Measurements from ENCODE around the gene SPDYE6.
A peak's percentile ranks its signal among the peaks of the same experiment; 100 is the strongest.
"Not testable (repeated sequence)": the region's sequence is repeated elsewhere in the genome, so short reads cannot be mapped to it uniquely, and the experiment has no call there.

The SPDYE6 gene

DNA sequence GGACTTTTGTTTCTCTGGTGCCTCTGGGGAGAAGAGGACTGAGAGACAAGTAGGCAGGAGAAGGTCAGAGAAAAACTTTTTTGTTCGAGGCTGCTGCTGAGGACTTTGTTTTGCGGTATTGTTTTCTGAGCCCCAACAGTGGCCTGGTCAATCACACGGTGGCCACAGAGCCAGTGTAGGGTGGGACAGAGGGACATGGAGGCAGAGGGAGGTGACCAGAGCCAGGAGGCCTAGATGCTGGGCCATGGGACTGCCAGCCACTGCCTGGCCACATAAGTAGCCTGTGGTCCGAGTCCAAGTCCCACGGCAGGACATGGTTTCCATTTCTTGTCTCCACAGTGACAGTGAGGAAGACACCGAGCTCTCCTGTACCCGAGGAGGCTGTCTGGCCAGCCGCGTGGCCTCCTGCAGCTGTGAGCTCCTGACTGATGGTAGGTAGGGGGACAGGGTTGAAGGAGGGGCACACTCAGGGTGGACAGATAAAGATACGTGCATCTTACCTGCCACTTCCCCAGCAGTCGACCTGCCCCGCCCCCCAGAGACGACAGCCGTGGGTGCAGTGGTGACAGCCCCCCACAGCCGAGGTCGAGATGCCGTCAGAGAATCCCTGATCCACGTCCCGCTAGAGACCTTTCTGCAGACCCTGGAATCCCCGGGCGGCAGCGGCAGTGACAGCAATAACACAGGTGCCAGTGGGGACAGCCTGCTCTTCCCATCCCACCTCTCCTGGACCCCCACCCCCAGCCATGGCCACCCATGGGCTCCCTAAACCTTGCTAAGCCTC, 42.1 kb downstream of the SPDYE6 start:
- no peak for DNase-seq

DNA sequence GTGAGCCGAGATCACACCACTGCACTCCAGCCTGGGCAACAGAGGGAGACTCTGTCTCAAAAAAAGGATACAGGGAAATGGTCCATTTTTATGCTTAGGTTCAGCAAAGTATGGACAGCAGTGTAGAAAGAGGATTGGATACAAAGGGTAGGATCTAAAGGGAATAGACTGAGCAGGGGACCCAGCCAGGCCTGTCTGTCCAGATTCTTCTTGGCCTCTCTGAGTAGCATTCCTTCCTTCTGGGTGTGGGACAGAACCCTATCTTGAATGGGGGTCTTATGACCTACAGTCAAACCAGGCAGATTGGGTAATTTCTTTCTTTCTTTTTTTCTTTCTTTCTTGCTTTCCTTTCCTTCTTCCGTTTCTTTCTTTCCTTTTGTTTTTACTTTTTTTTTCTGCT, 43.9 kb downstream of the SPDYE6 start:
- DNase-seq: no peak

DNA sequence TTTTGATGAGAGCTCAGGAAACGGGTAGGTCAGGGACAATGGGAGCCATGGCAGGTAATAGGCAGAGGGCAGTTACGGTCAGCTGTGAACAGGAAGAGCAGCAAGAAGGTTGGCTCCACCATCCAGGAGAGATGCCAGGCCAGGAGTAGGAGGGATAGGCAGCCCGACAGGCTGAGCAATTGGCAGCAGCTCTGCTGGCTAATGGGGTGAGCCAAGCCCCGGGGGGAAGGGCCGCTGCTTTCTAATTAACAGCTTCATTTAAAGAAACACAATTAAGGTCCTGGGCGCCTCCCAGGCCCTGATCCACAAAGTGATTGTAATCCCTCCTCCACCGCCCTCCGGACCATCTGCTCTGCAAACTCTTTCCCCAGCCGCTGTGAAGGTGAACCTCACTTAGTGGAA, 45.8 kb downstream of the SPDYE6 start:
- DNase-seq: no peak

DNA sequence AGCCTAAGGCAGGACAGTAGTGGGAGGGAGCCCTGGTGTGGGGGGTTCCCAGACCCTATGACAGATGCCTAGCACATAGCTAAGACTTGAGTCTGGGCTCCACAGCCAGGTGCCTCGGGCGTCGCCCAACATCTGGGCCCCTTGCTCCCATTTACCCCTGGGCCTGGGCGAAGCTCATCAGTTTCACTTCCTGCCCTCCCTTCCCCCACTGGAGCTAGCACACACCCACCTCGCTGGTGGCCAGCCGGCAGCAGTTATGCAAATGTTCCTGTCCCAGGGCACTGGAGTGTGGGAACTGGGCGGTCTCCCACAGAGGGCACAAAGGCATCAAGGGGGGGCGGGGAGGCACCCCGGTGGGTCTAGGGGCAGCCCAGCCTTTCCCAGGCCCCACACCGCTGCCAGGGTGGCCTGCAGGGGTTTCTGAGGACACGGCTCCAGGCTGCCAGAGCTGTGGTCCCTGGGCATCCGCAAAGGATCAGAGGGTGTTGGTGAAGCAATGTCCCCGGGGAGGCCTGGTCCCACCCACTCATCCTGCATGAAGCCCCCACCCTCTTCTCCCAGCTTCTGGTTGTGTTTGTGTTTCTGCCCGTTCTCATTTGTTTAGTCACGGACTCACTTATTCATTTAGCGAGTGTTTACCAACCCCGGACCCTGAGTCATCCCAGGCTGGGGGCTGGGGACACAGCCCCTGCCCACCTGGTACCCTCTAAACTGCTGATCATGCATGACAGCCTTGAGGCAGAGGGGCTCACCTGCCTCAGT, 49.1 kb downstream of the SPDYE6 start:
- peak; percentile 86 for DNase-seq

DNA sequence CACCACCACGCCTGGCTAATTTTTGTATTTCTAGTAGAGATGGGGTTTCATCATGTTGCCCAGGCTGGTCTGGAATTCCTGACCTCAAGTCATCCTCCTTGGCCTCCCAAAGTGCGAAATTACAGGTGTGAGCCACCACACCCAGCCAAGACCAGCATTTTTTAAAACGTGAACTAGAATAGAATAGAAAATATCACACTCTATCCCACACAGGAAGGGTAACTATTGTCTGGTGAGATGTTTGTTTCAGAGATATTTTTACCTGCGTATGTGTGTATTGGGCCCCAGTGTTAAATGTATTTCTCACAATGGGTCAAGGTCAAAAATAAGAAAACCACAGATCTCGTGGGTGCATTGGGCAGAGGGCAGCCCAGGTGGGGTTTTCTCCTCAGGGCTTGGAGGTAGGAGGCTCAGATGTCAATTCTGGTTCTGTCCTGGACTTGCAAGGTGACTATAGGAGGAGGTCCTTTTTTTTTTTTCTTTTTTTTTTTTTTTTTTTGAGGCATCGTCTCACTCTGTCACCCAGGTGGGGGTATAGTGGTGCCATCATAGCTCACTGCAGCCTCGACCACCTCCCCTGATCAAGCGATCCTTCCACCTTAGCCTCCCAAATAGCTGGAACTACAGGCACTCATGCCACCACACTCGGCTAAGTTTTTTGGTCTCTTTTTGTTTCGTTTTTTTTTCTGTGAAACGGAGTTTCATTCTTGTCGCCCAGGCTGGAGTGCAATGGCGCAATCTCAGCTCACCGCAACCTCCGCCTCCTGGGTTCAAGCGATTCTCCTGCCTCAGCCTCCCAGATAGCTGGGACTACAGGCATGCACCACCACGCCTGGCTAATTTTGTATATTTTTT, 50.6 kb downstream of the SPDYE6 start:
- DNase-seq: no peak

DNA sequence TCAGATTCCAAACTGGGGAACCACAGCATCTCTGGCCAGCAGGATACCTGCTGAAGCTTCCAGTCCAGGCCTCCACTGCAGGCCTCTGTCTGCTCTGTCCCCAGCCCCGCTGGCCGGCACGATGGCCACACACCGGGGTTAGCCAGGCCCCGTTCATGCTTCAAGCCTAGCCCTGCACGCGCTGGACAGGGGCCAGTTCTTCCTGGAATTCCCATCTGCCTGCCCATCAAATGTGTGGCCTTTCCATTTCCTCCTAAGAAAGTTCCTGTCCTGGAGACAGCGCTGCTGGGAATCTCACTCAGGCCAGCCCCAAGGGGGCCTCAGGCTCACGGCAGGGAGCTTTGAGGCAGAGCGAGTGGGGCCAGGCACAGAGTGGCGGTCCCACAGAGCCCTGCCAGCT, 51.6 kb downstream of the SPDYE6 start:
- no peak for DNase-seq

DNA sequence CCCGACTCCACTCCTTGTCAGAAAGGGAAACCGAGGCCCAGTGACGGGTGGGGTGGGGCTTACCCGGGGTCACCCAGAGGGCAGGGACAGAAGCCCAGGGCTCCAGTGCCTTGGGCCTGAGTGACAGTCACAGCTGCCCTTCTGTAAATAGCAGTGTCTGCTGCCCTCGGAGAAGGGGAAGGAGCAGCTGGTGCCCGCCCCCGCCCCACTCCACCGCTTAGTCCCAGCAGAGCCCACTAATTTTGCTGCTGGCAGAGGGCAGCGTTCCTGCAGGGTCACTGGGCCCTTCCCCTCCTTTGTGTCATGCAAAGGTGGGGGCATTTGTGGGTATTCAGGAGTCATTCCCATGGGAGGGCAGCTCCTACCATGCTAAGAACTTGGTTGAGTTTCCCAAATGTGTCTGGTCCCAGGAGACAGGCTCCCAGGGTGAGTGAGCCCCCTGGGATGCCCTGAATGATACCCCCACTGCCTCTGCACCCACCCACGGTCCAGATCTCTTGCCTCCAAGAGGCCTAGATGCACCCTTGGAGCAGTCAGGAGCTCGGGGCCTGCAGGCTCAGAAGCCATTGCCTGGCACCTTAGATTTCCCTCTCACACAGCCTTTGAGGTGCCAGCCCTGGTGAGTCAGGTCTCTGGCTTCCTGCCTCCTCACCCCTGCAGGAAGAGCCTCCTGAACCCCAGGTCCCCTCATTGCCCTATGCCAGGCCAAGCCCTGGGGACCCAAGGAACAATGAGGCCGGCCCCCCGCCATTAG, 52.4 kb downstream of the SPDYE6 start:
- no peak for DNase-seq

DNA sequence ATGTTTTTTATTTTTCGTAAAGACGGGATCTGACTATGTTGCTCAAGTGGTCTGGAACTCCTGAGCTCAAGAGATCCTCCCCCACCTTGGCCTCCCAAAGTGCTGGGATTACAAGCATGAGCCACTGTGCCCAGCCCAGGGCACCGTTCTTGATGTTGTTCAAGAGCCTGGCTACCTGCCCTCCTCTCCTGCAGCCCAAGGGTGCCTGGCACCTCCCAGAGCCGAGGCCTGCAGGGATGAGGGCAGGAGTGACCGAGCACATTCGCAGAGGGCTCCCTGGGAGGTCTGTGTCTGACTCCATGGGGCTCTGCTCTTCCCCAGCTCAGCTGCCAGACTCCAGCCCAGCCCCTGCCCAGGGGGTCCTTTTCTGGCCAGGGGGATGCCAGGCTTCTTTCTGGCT, 54.2 kb downstream of the SPDYE6 start:
- DNase-seq: no peak

DNA sequence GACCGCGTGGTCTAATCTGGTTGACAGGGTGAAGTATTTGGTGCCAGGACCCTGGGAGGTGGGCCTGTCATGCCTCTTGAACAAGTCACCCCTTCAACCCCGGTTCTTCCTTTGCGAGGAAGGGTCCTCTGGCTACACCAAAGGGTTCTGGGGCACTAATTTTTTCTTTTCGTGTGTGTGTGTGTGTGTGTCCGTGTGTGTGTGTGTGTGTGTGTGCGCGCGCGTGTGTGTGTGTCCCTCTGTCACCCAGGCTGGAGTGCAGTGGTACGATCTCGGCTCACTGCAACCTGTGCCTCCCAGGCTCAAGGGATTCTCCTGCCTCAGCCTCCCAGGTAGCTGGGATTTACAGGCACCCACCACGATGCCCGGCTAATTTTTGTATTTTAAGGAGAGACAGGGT, 54.9 kb downstream of the SPDYE6 start:
- DNase-seq: not testable (repeated sequence)

DNA sequence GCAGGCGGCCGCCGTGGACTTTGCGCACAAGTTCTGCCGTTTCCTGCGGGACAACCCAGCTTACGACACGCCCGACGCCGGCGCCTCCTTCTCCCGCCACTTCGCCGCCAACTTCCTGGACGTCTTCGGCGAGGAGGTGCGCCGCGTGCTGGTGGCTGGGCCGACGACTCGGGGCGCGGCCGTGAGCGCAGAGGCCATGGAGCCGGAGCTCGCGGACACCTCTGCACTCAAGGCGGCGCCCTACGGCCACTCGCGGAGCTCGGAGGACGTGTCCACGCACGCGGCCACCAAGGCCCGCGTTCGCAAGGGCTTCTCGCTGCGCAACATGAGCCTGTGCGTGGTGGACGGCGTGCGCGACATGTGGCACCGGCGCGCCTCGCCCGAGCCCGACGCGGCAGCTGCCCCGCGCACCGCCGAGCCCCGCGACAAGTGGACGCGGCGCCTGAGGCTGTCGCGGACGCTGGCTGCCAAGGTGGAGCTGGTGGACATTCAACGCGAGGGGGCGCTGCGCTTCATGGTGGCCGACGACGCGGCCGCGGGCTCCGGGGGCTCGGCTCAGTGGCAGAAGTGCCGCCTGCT, 55.5 kb downstream of the SPDYE6 start:
- DNase-seq: peak; percentile 77

DNA sequence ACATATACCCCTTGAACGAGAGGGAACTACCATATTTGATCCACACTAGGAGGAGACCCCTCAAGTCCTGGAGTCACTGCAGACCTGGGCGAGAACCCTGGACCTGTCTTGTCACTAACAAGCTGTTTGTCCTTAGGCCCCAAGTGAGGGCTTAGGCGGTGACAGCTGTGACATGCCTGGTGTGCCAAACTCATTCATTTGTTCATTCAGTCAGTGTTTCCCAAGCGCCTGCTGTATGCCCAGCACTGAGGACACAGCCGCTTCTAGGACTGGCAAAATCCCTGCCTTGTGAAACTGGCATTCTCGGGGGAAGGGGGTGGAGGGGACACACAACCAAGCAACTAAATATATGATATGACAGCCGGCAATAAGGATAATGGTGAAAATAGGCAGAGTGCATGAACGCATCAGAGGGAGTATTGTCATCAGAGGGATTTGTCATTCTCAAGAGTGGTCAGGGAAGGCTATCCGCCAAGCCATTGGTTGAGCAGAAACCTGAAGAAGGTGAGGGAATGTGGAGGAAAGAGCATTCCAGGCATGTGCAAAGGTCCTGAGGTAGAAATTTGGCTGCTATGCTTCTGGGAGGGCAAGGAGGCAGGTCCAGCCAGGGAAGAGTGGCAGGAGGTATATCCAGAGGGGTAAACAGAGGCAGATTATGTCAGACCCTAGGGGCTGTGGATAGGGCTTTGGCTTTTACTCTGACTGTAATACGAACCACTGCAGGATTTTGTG, 58.6 kb downstream of the SPDYE6 start:
- no peak for DNase-seq

DNA sequence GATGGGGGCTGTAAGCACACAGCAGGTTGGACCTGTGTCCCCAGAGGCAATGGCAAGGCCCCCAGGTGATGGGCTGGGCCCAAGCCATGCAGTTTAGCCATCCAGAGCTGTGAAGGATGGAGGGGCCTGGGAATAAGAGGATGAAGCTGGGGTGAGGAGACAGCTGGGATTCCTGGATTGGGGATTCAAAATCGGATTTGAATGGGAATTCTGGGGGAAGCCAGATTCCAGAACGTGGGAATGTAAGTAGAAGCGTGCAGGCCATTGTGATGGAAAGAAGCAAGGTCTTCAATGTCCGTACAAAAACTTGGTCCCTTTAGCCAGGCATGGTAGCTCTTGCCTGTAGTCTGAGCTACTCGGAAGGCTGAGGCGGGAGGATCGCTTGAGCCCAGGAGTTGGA, 59.7 kb downstream of the SPDYE6 start:
- DNase-seq: no peak

DNA sequence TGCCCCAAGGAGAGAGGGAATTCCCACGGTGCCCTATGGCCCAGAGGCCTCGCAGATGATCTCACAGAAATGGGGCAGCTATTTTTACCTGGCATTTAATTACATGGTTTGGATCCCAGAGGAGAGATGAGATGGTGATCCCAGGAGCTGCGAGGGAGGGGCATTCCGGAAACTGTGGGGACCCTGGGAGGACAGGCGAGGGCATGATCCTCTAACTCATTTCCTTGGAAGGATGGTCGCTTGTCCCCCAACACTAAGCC, 60.1 kb downstream of the SPDYE6 start:
- no peak for DNase-seq
